ENCODE data around the gene GDPD3.

Gene GDPD3

DNA sequence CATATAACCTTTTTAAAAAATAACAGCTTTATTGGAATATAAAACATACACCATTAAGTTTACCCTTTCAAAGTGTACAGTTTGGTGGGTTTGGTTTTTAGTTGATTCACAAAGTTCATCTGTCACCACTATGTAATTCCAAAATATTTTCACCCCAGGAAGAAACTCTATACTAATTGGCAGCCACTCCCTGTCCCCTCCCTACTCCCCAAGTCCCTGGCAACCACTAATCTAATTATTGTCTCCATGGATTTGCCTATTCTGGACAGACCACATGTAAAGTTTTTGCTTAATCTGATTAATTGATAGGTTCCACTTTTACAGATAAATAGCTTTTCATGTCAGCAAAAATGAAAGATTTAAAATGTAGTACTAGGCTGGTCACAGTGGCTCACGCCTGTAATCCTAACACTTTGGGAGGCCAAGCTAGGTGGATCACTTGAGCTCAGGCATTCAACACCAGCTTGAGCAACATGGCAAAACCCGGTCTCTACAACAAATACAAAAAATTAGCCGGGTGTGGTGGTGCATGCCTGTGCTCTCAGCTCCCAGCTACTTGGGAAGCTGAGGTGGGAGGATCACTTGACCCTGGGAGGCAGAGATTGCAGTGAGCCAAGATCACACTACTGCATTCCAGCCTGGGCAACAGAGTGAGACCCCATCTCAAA, 34.6 kb upstream of the GDPD3 start:
- DNase-seq (no peak), ATAC-seq (ENCODE audit: insufficient read depth, low read depth) (no peak)
- Histone ChIP-seq H3K27ac (ENCODE audit: low read length) (no peak overlapping the region), H3K79me2 (ENCODE audit: insufficient read depth, low read length) (no peaks in the 10 kb centered on the region), H3K4me1 (ENCODE audit: insufficient read depth, low read length) (no peaks in the 10 kb centered on the region), H4K20me1 (ENCODE audit: insufficient read depth, low read length) (no peaks in the 10 kb centered on the region), H3K36me3 (ENCODE audit: insufficient read depth, low read length) (no peaks in the 10 kb centered on the region), H2AFZ (ENCODE audit: low read depth, low read length) (no peak overlapping the region), H3K4me2 (ENCODE audit: insufficient read depth, low read length) (no peak overlapping the region), H3K27me3 (ENCODE audit: insufficient read depth, low read length, poor library complexity) (no peaks in the 10 kb centered on the region), H3K9me3 (ENCODE audit: insufficient read depth, low read length, severe bottlenecking) (peaks cover 10% of the 10 kb centered on the region), H3K9ac (ENCODE audit: low read depth, low read length) (no peak overlapping the region), H3K4me3 (ENCODE audit: low read depth in 1 of 2, low read length in 2 of 2) (no peak overlapping the region)
- no peak for TF ChIP-seq EZH2 (IDR thresholded peaks at IDR 0.05; ENCODE audit: borderline replicate concordance, low read depth, low read length, severe bottlenecking)
- TF ChIP-seq, protein P1, sequence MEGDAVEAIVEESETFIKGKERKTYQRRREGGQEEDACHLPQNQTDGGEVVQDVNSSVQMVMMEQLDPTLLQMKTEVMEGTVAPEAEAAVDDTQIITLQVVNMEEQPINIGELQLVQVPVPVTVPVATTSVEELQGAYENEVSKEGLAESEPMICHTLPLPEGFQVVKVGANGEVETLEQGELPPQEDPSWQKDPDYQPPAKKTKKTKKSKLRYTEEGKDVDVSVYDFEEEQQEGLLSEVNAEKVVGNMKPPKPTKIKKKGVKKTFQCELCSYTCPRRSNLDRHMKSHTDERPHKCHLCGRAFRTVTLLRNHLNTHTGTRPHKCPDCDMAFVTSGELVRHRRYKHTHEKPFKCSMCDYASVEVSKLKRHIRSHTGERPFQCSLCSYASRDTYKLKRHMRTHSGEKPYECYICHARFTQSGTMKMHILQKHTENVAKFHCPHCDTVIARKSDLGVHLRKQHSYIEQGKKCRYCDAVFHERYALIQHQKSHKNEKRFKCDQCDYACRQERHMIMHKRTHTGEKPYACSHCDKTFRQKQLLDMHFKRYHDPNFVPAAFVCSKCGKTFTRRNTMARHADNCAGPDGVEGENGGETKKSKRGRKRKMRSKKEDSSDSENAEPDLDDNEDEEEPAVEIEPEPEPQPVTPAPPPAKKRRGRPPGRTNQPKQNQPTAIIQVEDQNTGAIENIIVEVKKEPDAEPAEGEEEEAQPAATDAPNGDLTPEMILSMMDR (IDR thresholded peaks at IDR 0.05; ENCODE audit: borderline replicate concordance, extremely low read depth, low read length, poor library complexity, severe bottlenecking), result no peak

DNA sequence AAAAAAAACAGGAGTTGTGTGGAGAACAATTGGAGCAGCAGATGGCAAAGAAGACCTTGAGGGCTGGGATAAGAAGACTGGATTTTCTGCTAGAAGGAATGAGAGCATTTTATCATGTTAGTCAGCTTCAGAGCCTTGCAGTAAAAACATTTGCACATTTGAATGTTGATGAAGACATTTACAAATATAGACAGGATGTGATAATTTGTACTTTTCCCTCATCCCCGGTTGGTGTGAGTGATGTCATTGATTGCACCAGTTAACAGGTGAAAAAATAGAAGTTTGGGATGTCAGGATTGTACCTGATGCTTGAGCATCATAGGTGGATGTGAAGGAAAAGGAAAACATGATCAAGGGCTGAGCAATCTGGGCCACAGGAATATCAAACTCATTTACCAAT, 32.3 kb upstream of the GDPD3 start:
- TF ChIP-seq, protein P1 (IDR thresholded peaks at IDR 0.05; ENCODE audit: borderline replicate concordance, extremely low read depth, low read length, poor library complexity, severe bottlenecking), result no peak
- TF ChIP-seq EZH2 (IDR thresholded peaks at IDR 0.05; ENCODE audit: borderline replicate concordance, low read depth, low read length, severe bottlenecking), result no peak
- Histone ChIP-seq H3K9ac (ENCODE audit: low read depth, low read length) (no peak overlapping the region), H3K9me3 (ENCODE audit: insufficient read depth, low read length, severe bottlenecking) (peaks cover 10% of the 10 kb centered on the region), H2AFZ (ENCODE audit: low read depth, low read length) (no peak overlapping the region), H3K4me1 (ENCODE audit: insufficient read depth, low read length) (no peaks in the 10 kb centered on the region), H3K36me3 (ENCODE audit: insufficient read depth, low read length) (no peaks in the 10 kb centered on the region), H3K4me2 (ENCODE audit: insufficient read depth, low read length) (no peak overlapping the region), H3K79me2 (ENCODE audit: insufficient read depth, low read length) (no peaks in the 10 kb centered on the region), H3K4me3 (ENCODE audit: low read depth in 1 of 2, low read length in 2 of 2) (no peak overlapping the region), H3K27ac (ENCODE audit: low read length) (no peak overlapping the region), H4K20me1 (ENCODE audit: insufficient read depth, low read length) (no peaks in the 10 kb centered on the region), H3K27me3 (ENCODE audit: insufficient read depth, low read length, poor library complexity) (no peaks in the 10 kb centered on the region)
- DNase-seq (no peak), ATAC-seq (ENCODE audit: insufficient read depth, low read depth) (no peak)

DNA sequence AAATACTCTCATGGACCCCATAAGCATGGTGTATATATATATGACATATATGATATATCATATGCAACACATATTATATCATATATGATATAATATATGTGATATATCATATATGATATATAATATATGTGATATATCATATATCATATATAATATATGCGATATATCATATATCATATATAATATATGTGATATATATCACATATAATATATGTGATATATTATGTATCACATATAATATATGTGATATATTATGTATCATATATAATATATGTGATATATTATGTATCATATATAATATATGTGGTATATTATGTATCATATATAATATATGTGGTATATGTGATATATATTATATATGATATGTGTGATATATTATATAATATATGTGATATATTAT, 31.6 kb upstream of the GDPD3 start:
- no peak overlapping the region for H3K27ac ChIP-seq (ENCODE audit: low read length)
- H3K4me1 ChIP-seq (ENCODE audit: insufficient read depth, low read length), result no peaks in the 10 kb centered on the region
- H3K9ac ChIP-seq (ENCODE audit: low read depth, low read length), result no peak overlapping the region
- H3K27me3 ChIP-seq (ENCODE audit: insufficient read depth, low read length, poor library complexity), result no peaks in the 10 kb centered on the region
- no peak for TF ChIP-seq EZH2 (IDR thresholded peaks at IDR 0.05; ENCODE audit: borderline replicate concordance, low read depth, low read length, severe bottlenecking)
- TF ChIP-seq, protein P1 (IDR thresholded peaks at IDR 0.05; ENCODE audit: borderline replicate concordance, extremely low read depth, low read length, poor library complexity, severe bottlenecking), result no peak
- H4K20me1 ChIP-seq (ENCODE audit: insufficient read depth, low read length), result no peaks in the 10 kb centered on the region
- no peaks in the 10 kb centered on the region for H3K79me2 ChIP-seq (ENCODE audit: insufficient read depth, low read length)
- no peak overlapping the region for H3K4me2 ChIP-seq (ENCODE audit: insufficient read depth, low read length)
- ATAC-seq (ENCODE audit: insufficient read depth, low read depth) (no peak), DNase-seq (no peak)
- no peaks in the 10 kb centered on the region for H3K36me3 ChIP-seq (ENCODE audit: insufficient read depth, low read length)
- no peak overlapping the region for H2AFZ ChIP-seq (ENCODE audit: low read depth, low read length)
- H3K9me3 ChIP-seq (ENCODE audit: insufficient read depth, low read length, severe bottlenecking), result peaks cover 10% of the 10 kb centered on the region
- H3K4me3 ChIP-seq (ENCODE audit: low read depth in 1 of 2, low read length in 2 of 2), result no peak overlapping the region

Measured in DND-41 (cell line).